HG03354 (cell line): Measurements from ENCODE around the gene VAPA.
"Not testable (repeated sequence)": the region's sequence is repeated elsewhere in the genome, so short reads cannot be mapped to it uniquely, and the experiment has no call there.

ENCODE experiments used
- ATAC-seq: cut with Tn5 transposase; IDR thresholded peaks from one replicate; pipeline ENCODE4 v1.9.1; 2021; ENCODE audit warnings: mild to moderate bottlenecking; ENCODE audit not compliant: unreplicated experiment, poor library complexity, severe bottlenecking

The VAPA gene

DNA sequence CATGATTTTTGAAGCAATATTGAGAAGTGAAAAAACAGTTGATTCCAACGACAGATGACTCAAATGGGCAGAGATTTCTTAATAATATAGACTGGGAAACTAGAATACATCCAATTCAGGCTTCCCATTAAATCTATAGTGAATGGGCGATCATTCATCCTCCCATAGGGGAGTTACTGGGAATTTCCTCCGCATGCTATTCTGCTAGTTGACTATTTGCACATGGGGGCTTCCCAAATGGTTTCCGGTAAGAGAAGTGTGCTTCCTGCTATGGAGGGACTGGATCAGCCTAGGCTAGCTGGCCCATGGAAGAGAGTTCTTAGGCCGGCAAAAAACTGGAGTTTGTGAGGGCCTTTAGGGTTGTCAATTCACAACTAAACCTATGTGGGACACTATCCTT, 2.6 kb upstream of the VAPA start:
- no peak for ATAC-seq

DNA sequence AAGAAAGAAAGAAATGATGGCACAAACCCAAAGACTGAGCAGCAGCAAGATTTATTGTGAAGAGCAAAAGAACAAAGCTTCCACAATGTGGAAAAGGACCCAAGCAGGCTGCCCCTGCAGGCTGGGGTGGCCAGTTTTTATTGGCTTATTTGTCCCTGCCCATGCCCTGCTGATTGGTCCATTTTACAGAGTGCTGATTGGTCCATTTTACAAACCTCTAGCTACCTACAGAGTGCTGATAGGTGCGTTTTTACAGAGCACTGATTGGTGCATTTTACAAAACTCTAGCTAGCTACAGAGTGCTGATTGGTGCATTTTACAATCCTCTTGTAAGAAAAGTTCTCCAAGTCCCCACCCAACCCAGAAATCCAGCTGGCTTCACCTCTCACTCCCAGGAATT, 1.5 kb upstream of the VAPA start:
- not testable (repeated sequence) for ATAC-seq

DNA sequence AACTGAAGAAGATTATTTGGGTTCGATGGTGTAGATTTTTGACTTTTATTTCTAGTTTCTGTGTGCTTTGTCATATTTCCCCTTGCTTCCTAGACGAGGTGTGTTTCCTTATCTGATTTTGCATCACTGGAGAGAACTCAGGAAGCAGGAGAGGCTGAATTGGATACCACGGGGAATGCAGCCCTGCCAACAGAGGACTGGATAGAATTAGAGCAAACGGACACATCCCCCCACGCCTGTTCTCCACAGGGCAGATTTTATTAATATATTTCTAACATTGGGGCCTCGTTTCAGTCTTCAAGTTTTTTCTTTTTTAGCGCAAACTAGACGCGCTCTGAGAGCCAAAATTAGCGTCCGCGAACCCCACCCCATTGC, 678 bp upstream of the VAPA start:
- ATAC-seq = no peak

DNA sequence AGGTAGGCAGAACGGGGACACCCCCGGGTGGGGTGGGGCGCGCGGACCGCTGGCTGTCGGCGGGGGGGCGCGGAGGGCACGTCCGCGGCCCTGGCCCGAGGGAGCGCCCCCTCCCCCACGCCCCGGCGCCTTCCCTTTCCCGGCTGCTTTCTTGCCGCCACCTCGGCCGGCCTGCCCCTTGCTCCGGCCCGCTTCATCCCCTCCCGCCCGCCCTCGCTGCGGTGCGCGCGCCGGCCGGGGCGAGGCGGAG, 443 bp downstream of the VAPA start:
- no peak for ATAC-seq

DNA sequence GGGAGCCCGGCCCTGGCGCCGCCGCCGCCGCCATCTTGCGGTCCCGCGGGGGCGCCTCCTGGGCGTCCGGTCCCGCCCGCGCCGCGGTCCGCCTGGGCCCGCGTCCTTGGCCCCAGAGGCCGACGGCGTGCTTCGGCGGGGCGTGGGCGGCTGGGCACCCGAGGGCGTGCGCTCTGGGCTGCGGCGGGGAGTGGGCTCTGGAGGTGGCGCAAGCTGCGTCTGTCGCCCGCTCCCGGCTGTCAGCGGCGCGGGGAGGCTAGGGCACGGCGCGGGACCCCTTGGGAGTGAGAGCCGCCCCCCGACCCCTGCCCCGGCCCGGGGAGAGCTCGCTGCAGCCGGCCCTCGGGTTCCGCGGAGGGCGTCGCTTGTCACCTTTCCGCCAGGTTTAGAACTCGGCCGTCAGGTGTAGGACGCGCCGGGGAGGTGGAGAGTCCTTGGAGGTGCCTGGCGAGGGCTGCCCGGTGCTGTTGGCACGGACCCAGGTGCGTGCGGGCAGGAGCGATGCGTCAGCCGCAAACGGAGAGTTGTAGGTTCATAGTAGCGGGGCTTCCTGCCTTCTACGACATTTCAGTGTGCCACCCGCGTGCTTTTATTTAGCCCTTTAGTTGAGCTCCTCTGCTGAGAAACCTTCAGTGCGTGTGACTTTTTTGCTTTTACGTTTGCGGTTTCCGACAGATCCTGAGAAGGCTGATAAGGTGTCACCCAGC, 921 bp downstream of the VAPA start:
- peak; percentile 44 for ATAC-seq

DNA sequence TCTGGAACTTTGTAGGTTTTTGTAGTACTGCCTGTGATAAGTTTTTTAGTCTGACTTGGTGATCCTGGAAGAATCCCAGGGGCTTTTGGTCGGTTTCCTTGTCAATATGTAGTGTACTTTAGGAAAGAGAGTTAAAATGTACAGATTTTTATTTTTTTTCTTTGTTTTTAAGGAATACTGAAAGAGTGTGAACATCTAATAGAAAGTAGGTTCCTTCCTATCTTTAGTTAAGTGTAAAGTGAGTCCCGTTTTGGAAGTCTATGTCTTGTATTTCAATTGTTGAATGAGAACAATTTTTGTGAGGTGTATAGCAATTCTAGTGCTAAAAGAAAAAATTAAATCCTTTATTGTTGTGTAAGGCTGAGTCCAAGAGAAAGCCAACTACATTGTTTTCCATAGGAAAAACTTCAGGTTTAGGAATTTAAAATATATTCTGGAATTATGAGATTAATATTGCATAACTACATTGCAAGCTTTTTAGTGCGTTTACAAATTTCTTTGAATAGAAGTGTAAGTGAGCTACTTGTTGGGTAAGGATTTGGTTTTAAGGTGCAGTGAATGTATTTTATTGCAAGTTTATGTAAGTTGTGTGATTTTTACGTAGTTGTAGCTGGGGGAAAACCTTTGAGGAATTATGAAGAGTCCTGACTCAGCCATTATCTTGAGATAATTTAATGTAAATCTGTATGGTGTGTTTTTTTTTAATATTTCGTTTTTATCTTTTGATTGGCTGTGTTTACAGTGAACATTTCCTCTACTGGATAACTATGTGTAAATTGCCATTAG, 1.7 kb downstream of the VAPA start:
- no peak for ATAC-seq

DNA sequence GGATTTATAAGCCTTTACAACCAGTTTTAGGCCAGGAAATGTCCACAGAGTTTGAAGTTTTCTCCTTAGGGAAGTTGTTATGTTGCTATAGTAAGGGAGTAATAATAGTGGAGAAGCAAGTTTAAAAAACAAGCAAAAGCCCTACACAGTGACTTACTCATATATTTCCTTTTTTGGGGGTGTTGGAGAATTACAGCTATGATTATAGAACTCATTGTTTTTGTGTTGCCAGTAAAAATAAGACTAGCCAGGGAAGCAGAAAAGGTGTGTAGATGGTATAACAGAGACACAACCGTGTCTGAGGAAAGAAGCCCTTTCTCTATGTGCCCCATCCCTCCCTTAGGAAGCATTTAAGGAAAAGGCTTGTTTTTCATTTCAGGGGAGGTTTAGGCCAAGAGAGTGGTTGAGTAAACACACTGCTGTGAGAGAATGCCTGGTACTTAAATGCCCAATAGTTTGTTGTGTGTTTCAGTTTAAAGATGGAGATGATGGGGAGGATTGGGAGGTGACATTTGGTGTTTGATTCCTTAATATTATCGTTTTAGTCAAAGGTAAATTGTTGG, 2.3 kb downstream of the VAPA start:
- no peak for ATAC-seq

DNA sequence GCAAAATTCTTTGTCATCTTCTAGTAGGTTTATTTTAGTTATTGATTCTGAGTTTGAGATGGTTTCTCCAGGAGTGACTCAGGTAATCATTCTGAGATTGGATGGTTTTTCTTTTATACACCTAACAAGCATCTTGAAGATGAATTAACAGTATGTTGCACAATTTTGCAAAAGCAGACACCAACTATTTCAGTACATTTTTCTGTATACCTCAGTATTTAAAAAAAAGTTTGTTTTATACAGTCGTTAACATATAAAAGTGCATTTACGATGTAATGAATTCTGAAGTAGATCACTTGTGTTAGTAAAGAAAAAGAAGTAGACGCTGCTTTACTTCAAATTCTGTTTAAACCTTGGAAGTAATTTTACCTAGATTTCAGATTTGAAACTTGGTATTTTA, 3.0 kb downstream of the VAPA start:
- ATAC-seq = no peak

DNA sequence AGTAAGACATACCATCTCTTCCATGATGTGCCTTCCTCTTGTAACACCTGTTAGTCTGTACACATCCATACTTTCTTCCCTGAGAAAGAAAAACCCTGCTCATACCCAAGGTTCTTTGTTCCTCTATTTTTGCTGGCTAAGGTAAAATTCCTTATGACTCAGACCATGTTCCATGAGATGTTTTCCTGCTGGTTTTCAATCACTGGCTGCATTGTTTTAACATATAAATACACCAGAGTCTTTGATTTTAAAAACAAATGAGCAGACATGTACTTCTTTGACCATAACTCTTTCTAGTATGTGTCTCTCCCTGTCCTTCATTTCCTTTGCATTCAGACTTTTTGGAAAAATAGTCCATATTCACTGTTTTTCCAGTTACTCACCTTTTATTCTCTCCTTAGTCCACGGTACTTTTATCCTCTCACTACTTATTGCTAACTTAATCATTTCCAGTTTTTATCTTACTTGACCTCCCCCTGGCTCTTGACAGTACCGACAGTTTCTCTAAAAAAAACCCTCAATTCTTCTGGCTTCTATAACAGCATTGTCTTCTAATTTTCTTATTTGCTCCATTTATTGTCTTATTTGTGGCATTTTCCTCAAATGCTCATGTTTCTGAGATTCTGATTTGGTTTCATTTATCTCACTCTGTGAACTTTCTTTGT, 4.3 kb downstream of the VAPA start:
- no peak for ATAC-seq

DNA sequence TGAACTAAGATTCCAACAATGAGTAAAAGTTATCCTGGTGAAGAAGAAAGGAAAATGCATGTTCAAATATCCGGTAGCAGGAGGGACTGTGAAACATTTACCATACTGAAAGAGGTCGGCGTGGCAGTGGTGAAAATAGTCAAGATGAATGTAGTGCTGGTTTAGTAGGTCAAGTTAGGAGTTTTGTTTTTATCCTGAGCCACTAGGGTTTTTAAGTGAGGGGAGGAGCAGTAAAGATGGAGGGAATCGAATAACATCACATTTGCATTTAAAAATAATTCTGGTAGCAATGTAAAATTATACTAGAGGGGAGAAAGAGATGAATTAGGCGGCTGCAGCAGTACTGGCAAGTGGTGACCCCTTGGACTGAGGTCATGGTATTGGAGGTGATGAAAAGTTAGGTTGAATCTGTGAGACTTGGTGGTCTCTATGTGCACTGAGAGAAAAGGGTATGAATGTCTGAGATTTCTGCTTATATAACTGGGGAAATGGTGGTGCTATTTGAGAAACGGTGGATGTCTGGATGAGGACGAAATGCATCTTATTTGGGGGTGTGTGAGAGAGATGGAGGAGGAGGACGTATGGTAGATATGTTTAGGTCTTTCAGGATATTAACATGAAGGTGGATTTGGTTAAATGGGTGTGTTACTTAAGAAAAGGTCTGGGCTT, 5.9 kb downstream of the VAPA start:
- ATAC-seq = no peak

DNA sequence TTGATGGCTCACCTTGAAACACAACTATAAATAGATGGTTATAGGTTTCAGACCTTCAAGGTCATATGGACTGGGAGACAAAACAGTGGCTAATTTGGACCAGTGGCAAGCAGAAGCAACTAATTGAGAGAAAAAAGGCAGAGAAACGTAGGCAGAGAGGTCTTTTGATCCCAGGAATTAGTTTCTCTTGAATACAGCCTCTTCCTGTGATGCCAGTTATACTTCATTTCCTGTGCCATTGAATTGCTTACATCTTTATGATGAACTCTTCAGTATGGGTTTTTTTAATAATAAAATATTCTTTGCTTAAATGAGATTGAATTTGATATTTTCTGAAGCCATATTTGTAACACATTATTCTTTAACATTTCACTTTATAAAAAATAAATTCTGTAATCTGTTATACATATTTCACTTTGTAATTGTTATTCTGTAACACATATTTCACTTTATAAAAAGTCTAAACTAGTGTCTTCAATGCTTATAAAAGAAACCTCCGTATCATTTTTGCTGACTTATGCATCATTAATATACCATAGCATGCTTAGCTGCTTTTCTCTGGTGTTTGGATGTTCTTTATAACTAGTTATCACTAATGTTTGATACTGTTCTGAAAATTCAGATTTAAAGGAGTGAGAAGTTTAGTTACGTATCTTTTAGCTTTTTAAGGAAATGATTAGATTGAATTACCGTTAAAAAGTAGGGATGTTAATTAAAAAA, 8.9 kb downstream of the VAPA start:
- ATAC-seq = no peak

DNA sequence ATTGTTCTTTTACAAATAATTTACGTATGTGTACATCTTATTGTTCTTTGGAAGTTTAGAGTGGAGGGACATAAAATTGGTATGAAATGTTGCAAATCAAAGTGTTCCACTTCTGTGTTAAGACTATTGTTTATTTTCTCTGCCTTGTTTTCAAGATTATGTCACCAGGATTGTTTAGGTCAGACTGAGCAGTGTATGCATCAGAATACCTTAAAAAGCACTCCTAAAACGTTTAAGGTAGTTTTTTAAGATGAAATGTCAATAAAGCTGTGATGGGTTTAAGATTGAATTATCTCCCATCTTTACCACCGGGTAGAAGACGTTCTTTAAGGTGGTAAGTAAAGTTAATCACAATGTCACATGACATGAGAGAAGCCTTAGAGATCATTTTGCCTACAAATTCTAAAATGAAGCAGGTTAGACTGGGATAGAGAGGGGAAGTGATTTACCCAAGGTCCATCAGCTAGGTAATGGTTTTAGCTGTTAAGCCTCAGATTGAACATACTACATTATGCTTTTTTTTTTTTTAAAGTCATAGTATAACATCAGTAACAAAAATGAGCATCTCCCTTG, 10.6 kb downstream of the VAPA start:
- ATAC-seq = no peak

DNA sequence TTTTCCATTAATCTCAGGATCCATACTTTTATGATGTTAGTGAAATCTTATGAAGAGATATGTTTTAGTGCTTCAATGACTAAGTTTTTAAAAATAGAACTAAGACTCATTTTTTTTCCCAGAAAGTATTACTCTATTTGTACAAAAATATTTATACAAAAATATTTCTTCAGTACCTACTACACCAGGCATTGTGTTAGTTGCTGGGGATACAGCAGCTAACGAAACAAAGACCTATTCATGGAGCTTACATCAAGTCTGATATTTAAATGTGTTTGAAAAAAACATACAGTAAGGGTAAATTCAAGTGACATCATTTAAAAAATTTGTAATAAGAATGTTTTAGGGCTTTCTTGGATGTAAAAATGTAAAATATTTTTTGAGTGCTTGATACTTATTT, 11.6 kb downstream of the VAPA start:
- ATAC-seq = no peak

DNA sequence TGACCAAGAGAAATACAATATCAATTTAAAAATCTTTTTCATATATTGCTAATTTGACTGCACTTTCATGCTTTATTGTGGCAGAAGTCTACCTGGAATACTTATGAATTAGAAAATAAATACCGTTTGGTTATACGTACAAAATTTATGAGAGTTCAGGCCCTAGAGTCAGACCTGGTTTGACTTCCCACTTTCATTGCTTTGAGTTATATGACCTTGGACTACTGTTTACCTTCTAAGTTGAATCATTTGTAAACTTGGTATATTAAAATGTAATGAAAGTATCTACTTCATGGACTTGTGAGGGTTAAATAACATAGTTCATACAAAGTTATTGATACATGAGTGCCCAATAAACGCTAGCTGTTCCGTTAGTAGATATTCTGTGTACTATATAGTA, 12.0 kb downstream of the VAPA start:
- no peak for ATAC-seq

DNA sequence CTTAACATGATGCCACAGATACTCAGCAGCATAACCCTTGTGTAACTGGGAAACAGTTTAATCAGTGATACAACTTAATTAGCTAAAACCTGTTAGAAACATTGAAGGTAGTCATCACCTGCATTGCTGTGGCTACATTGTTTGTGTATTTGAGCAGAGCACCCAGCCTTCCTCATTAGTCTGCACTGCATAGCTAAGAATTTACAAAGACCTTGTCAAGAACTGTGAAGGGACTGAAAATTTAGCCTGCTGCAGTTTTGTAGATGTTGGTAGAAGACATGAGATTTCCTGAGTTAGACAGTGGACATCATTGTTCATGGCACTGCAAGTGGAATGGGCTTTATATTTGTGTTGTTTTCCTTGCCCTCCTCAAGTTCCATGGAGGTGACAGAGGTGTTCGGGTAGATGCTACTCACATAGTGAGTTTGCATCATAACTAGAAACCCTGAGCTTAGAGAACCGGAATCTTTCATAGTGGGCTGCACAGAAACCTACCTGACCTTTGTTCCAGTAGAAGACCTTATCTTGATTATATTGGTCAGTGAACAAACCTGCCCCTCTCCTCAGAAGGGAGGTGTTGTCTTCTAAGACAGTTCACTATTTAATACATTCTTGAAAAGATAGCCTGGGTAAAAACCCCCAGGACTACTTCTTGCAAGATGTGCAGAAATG, 12.5 kb downstream of the VAPA start:
- no peak for ATAC-seq

DNA sequence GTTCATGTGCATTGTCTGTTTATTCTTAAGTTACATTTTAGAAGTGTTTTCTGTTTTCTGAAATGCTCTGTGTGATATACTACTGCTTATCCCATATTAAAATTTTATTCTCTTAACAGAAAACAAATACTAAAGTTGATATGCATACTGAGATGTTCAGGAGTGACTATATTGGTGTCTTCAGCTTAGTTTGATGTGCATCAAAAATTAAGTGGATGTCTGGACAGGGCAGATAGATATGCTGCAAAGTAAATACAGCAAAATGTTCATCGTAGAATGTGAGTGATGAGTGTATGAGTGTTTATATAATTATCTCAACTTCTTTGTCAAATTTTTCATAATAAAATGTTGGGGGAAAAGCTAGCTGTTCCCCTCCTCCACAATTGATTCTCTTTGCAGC, 13.2 kb downstream of the VAPA start:
- no peak for ATAC-seq

DNA sequence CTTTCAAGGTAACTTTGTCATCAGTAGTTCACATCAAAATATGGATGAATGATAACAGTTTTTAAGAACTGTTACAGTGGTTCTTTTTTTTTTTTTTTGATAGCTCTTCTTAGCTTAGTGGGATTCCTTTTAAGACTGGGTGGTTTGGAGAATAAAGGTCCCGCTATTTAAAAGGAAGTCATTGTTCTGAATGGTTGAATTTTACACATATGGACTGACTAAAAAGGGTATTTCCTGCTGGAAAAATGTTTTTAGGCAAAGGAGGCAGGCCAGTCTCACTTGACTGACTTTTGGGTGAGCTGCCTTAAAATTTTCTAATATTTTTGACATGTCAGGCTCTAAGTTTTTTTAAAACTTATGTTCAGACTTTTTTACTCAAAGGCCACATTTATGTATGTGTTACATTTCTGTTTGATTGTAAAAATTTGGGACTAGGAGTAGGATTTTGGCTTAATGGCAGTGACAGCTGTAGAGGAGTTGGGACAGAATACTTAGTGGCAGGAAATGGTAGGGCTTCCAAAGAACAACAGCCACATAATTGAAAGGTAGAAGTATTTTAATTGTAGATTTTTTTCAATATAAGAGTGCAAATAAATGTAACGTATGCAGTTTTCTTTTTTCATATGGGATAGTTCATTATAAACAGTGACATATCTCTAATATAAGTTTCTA, 13.7 kb downstream of the VAPA start:
- ATAC-seq = no peak

DNA sequence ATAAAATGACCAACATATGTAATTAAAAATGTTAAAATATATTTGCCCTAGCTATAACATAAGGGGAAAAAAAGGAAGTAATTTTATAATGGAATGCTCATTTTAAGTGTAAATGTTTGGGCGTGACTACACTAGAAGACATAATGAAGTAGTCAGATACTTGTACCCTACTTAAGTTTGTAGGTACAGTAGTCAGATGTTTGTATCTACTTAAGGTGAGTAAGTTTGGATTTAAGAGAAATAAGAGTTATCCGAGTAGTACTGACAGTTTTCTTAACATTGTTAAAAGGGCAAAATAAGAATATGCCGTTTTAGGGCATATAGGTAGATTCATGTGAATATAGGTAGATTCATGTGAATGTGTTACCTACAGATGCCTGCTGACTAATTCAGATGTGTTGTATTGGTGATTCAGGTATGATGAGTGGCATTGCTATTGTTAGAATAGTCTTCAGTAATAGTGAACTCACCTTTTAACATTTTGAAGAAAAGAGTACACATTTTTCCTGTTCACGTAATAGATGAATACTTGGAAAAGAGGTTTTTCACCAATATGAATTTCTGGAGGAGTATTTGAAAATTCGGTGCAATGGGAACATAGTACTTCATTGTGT, 14.9 kb downstream of the VAPA start:
- no peak for ATAC-seq
